Astrocyte (in vitro differentiated cells and primary cell): ENCODE measurements around the gene TLL2. TPM values are rescaled to one million over a fixed set of nuclear protein-coding genes. Genes with fewer than 3 reads are reported as not detected.

Source experiments
- DNase-seq: peaks from one replicate; pipeline ENCODE4 v3.0.0-alpha.2; 2010; ENCODE audit warnings: low read depth
- FAIRE-seq: peaks from 2 replicates; lab custom pipeline; 2011; peaks lifted over from hg19 to GRCh38; lab: Jason Lieb, UNC
- H2AFZ ChIP-seq: 2 replicates; pipeline ENCODE4 v1.6.0; 2012; ENCODE audit warnings: low read depth, low read length, inconsistent platforms
- H3K27ac ChIP-seq: 2 replicates; pipeline ENCODE4 v1.5.1; 2011; ENCODE audit warnings: low read depth, low read length, inconsistent platforms
- H3K27me3 ChIP-seq: 2 replicates; pipeline ENCODE4 v1.6.0; 2011; ENCODE audit warnings: low read length, inconsistent platforms; ENCODE audit not compliant: insufficient read depth
- H3K36me3 ChIP-seq: 2 replicates; pipeline ENCODE4 v1.5.1; 2011; ENCODE audit warnings: low read length, inconsistent platforms; ENCODE audit not compliant: insufficient read depth
- H3K4me1 ChIP-seq: 2 replicates; pipeline ENCODE4 v1.5.1; 2011; ENCODE audit warnings: low read length, inconsistent platforms; ENCODE audit not compliant: insufficient read depth
- H3K4me2 ChIP-seq: 2 replicates; pipeline ENCODE4 v1.6.0; 2012; ENCODE audit warnings: low read length, inconsistent platforms
- H3K4me3 ChIP-seq: 2 replicates; pipeline ENCODE4 v1.5.1; 2011; ENCODE audit warnings: low read depth, mild to moderate bottlenecking, low read length, inconsistent platforms; ENCODE audit not compliant: insufficient read depth
- H3K79me2 ChIP-seq: 2 replicates; pipeline ENCODE4 v1.6.0; 2012; ENCODE audit warnings: mild to moderate bottlenecking, low read length, inconsistent platforms; ENCODE audit not compliant: insufficient read depth
- H3K9ac ChIP-seq: 2 replicates; pipeline ENCODE4 v1.6.0; 2012; ENCODE audit warnings: mild to moderate bottlenecking, low read length, inconsistent platforms
- H3K9me3 ChIP-seq: 2 replicates; pipeline ENCODE4 v1.5.1; 2012; ENCODE audit warnings: low read depth, mild to moderate bottlenecking, low read length, inconsistent platforms; ENCODE audit not compliant: insufficient read depth
- H4K20me1 ChIP-seq: 2 replicates; pipeline ENCODE4 v1.6.0; 2012; ENCODE audit warnings: low read length, inconsistent platforms; ENCODE audit not compliant: insufficient read depth
- H3K27ac Mint-ChIP-seq: one replicate; pipeline ENCODE4 v1.8.0; 2021; ENCODE audit warnings: mild to moderate bottlenecking, mixed read lengths; ENCODE audit not compliant: unreplicated experiment
- H3K27me3 Mint-ChIP-seq: one replicate; pipeline ENCODE4 v1.8.0; 2021; ENCODE audit warnings: low read depth, mixed read lengths; ENCODE audit not compliant: unreplicated experiment
- H3K36me3 Mint-ChIP-seq: one replicate; pipeline ENCODE4 v1.8.0; 2021; ENCODE audit warnings: low read depth, mixed read lengths; ENCODE audit not compliant: unreplicated experiment
- H3K4me1 Mint-ChIP-seq: one replicate; pipeline ENCODE4 v1.8.0; 2021; ENCODE audit warnings: low read depth, mixed read lengths; ENCODE audit not compliant: unreplicated experiment
- H3K4me3 Mint-ChIP-seq: one replicate; pipeline ENCODE4 v1.8.0; 2021; ENCODE audit warnings: mild to moderate bottlenecking, moderate library complexity, mixed read lengths; ENCODE audit not compliant: unreplicated experiment
- H3K9me3 Mint-ChIP-seq: one replicate; pipeline ENCODE4 v1.8.0; 2021; ENCODE audit warnings: mild to moderate bottlenecking, mixed read lengths; ENCODE audit not compliant: unreplicated experiment
- CTCF ChIP-seq: IDR thresholded peaks from 2 replicates; pipeline ENCODE4 v1.5.1; 2011; ENCODE audit warnings: low read depth, mild to moderate bottlenecking, inconsistent platforms, low read length, moderate library complexity; ENCODE audit not compliant: insufficient read depth
- EZH2 ChIP-seq: IDR thresholded peaks from 2 replicates; pipeline ENCODE4 v1.6.1; 2012; ENCODE audit warnings: mild to moderate bottlenecking, low read length, inconsistent platforms; ENCODE audit not compliant: insufficient read depth
- total RNA-seq: library from RNA; stranded (reverse); gene quantifications from 2 replicates; pipeline ENCODE4 v1.2.1, GENCODE V29; 2021

The TLL2 gene
- total RNA-seq, 1 donor from 2014 or later, result 7.6 TPM

GRCh38 chr10:96482815-96483588 lies 30.7 kb downstream of the TLL2 start:
- Histone ChIP-seq H3K27ac (no peak overlapping the region), H3K4me3 (no peak overlapping the region), H3K9ac (no peak overlapping the region), H3K36me3 (no peaks in the 10 kb centered on the region), H2AFZ (no peak overlapping the region), H3K27me3 (peaks cover 3% of the 10 kb centered on the region), H3K4me2 (no peak overlapping the region), H3K79me2 (no peaks in the 10 kb centered on the region), H4K20me1 (no peaks in the 10 kb centered on the region), H3K9me3 (no peaks in the 10 kb centered on the region), H3K4me1 (no peaks in the 10 kb centered on the region)
- Mint-ChIP-seq H3K9me3 (peaks cover 2% of the 10 kb centered on the region), H3K36me3 (peaks cover 6% of the 10 kb centered on the region), H3K27me3 (peaks cover 10% of the 10 kb centered on the region), H3K4me1 (no peaks in the 10 kb centered on the region), H3K4me3 (no peak overlapping the region), H3K27ac (no peak overlapping the region)
- FAIRE-seq (no peak), DNase-seq (no peak)
- TF ChIP-seq EZH2, result no peak
- TF ChIP-seq CTCF, result no peak

GRCh38 chr10:96478355-96478754 lies 35.4 kb downstream of the TLL2 start:
- DNase-seq (peak; percentile 40), FAIRE-seq (no peak)
- H3K9me3 ChIP-seq, result no peaks in the 10 kb centered on the region
- TF ChIP-seq EZH2 (no peak), CTCF (no peak)
- no peak overlapping the region for H3K4me2 ChIP-seq
- no peak overlapping the region for H3K4me3 Mint-ChIP-seq
- H3K4me3 ChIP-seq, result no peak overlapping the region
- H3K27ac ChIP-seq, result no peak overlapping the region
- H3K9me3 Mint-ChIP-seq, result peaks cover 3% of the 10 kb centered on the region
- no peak overlapping the region for H3K9ac ChIP-seq
- peaks cover 17% of the 10 kb centered on the region for H3K36me3 Mint-ChIP-seq
- no peak overlapping the region for H3K27ac Mint-ChIP-seq
- H3K4me1 ChIP-seq, result no peaks in the 10 kb centered on the region
- H3K4me1 Mint-ChIP-seq, result no peaks in the 10 kb centered on the region
- H2AFZ ChIP-seq, result no peak overlapping the region
- no peaks in the 10 kb centered on the region for H3K36me3 ChIP-seq
- H3K79me2 ChIP-seq, result no peaks in the 10 kb centered on the region
- H3K27me3 ChIP-seq, result peaks cover 23% of the 10 kb centered on the region
- H4K20me1 ChIP-seq, result no peaks in the 10 kb centered on the region
- peaks cover 22% of the 10 kb centered on the region for H3K27me3 Mint-ChIP-seq

GRCh38 chr10:96473866-96474265 lies 39.9 kb downstream of the TLL2 start:
- H3K4me3 Mint-ChIP-seq, result no peak overlapping the region
- no peak overlapping the region for H3K9ac ChIP-seq
- peaks cover 2% of the 10 kb centered on the region for H3K9me3 Mint-ChIP-seq
- H3K4me2 ChIP-seq, result no peak overlapping the region
- H4K20me1 ChIP-seq, result peaks cover 5% of the 10 kb centered on the region
- no peaks in the 10 kb centered on the region for H3K4me1 ChIP-seq
- no peak overlapping the region for H2AFZ ChIP-seq
- no peaks in the 10 kb centered on the region for H3K36me3 ChIP-seq
- H3K27me3 Mint-ChIP-seq, result peaks cover 23% of the 10 kb centered on the region
- H3K27ac Mint-ChIP-seq, result no peak overlapping the region
- no peak overlapping the region for H3K27ac ChIP-seq
- FAIRE-seq (no peak), DNase-seq (no peak)
- peaks cover under 1% of the 10 kb centered on the region for H3K4me1 Mint-ChIP-seq
- no peak for TF ChIP-seq EZH2
- no peak for TF ChIP-seq CTCF
- H3K4me3 ChIP-seq, result no peak overlapping the region
- no peaks in the 10 kb centered on the region for H3K9me3 ChIP-seq
- peaks cover 19% of the 10 kb centered on the region for H3K36me3 Mint-ChIP-seq
- peaks cover 33% of the 10 kb centered on the region for H3K27me3 ChIP-seq
- no peaks in the 10 kb centered on the region for H3K79me2 ChIP-seq
